ENCODE data around the gene ZMYM4.

The ZMYM4 gene

DNA sequence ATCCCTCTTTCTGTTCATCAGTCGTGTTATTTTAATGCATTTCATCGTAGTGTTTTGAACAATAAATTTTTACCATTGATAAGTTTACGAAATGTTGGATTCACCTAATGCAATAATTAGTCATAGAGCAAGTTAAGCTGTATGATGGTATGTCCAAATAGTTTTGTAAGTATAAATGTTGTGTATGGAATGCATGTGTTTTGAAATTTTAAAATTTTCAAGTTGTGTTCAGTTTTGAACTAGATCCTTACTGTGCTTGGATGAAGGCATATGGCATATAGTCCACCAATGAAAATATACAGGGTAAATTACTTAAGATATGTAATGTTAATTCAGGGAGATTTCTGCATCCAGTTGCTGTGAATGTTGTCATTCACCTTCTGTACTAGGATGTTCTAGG, 2.3 kb downstream of the ZMYM4 start:
- WGBS (ENCODE audit: insufficient coverage): 100% methylated on average over 2 of the region's 3 CpGs
- ChIA-PET CTCF (interaction anchor here (1.6 kb wide), 1 partner anchor 72 kb away, joined by 4 read pairs; no protein-coding TSS in a partner anchor), POLR2A (no interaction called here)
- Histone ChIP-seq H3K36me3 (ENCODE audit: control insufficient read depth in 4 of 4, insufficient read depth in 4 of 4, low read length in 3 of 4) (peaks cover 0 to 7% (median 2%) of the 10 kb centered on the region in 4 experiments), H3K4me3 (ENCODE audit: control insufficient read depth in 1 of 7, extremely low read depth in 1 of 7, insufficient read depth in 4 of 7, low read depth in 2 of 7, low read length in 6 of 7) (no peak overlapping the region), H3K27ac (ENCODE audit: insufficient read depth in 1 of 2, low read depth in 1 of 2, low read length in 2 of 2, poor library complexity in 1 of 2, severe bottlenecking in 2 of 2) (no peak overlapping the region), H3K27me3 (replicated peaks in 2 of 5; ENCODE audit: control insufficient read depth in 4 of 5, insufficient read depth in 5 of 5, low read length in 4 of 5) (no peaks in the 10 kb centered on the region), H3K9me3 (ENCODE audit: control extremely low read depth in 1 of 5, control insufficient read depth in 4 of 5, insufficient read depth in 2 of 5, low read depth in 1 of 5, low read length in 4 of 5) (no peaks in the 10 kb centered on the region), H3K4me1 (ENCODE audit: control extremely low read depth in 1 of 4, control insufficient read depth in 4 of 4, insufficient read depth in 4 of 4, low read length in 3 of 4) (peaks cover 6 to 19% (median 15%) of the 10 kb centered on the region in 4 experiments)
- DNase-seq: no peak

DNA sequence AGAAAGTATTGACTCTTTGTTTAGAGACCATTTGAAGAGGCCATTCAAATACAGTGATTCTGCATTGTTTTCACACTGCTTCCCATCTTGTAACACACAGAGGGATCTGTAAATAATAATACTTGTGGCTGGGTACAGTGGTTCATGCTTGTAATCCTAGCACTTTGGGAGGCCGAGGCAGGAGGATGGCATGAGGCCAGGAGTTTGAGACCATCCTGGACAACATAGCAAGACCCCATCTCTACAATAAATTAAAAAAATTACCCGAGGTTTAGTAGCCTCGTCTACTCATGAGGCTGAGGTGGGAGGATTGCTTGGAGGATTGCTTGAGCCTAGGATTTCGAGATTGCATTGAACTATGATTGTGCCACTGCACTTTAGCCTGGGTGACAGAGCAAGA, 5.7 kb downstream of the ZMYM4 start:
- peaks cover 0 to 5% (median 3%) of the 10 kb centered on the region in 5 experiments for H3K9me3 ChIP-seq (ENCODE audit: control extremely low read depth in 1 of 5, control insufficient read depth in 4 of 5, insufficient read depth in 2 of 5, low read depth in 1 of 5, low read length in 4 of 5)
- POLR2A ChIA-PET: no interaction called here
- CTCF ChIA-PET: no interaction called here
- H3K36me3 ChIP-seq (ENCODE audit: control insufficient read depth in 4 of 4, insufficient read depth in 4 of 4, low read length in 3 of 4): peaks cover 4 to 17% (median 11%) of the 10 kb centered on the region in 4 experiments
- no peaks in the 10 kb centered on the region for H3K27me3 ChIP-seq (replicated peaks in 2 of 5; ENCODE audit: control insufficient read depth in 4 of 5, insufficient read depth in 5 of 5, low read length in 4 of 5)
- H3K27ac ChIP-seq (ENCODE audit: insufficient read depth in 1 of 2, low read depth in 1 of 2, low read length in 2 of 2, poor library complexity in 1 of 2, severe bottlenecking in 2 of 2): no peak overlapping the region
- peaks cover 6 to 16% (median 13%) of the 10 kb centered on the region in 4 experiments for H3K4me1 ChIP-seq (ENCODE audit: control extremely low read depth in 1 of 4, control insufficient read depth in 4 of 4, insufficient read depth in 4 of 4, low read length in 3 of 4)
- no peak overlapping the region for H3K4me3 ChIP-seq (ENCODE audit: control insufficient read depth in 1 of 7, extremely low read depth in 1 of 7, insufficient read depth in 4 of 7, low read depth in 2 of 7, low read length in 6 of 7)
- no peak for DNase-seq
- WGBS (ENCODE audit: insufficient coverage): 100% methylated on average over 2 of the region's 4 CpGs

DNA sequence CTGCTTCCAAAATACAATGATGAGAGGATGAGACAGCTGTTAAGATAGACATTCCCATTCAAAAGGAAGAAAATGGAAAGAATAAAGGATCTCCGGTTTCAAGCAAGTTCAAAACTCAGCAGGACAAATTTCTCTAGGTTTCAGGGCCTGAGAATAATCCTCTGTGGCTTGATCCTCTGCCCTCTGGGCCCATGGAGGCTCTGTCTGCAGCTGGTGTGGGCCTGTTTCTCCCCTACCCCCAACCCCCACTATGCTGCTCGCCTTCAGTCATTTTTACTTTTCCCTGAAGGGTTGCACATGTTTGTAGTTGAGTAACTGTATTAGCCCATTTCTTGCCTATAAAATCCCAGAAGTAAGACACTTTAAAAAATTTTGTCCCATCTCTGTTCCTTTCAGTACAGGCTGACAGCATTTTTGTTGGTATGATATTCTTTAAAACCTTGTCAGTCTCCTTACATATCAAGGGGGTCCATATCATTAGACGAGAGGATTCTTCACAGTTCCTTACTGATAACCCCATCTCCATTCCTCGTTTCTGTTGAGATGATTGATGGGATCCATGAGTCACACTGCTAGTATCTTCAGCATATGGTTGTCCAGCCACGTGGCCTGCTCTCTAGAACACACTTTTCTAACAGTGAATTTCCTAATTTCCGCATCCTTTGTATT, 10.5 kb downstream of the ZMYM4 start:
- peaks cover 0 to 5% (median 4%) of the 10 kb centered on the region in 4 experiments for H3K4me1 ChIP-seq (ENCODE audit: control extremely low read depth in 1 of 4, control insufficient read depth in 4 of 4, insufficient read depth in 4 of 4, low read length in 3 of 4)
- H3K36me3 ChIP-seq (ENCODE audit: control insufficient read depth in 4 of 4, insufficient read depth in 4 of 4, low read length in 3 of 4): peaks cover 14 to 45% (median 27%) of the 10 kb centered on the region in 4 experiments
- H3K27ac ChIP-seq (ENCODE audit: insufficient read depth in 1 of 2, low read depth in 1 of 2, low read length in 2 of 2, poor library complexity in 1 of 2, severe bottlenecking in 2 of 2): no peak overlapping the region
- CTCF ChIA-PET: interaction anchor here (1.2 kb wide), 1 partner anchor 9 kb away, joined by 3 read pairs; no protein-coding TSS in a partner anchor
- peaks cover 0 to 32% (median 9%) of the 10 kb centered on the region in 5 experiments for H3K9me3 ChIP-seq (ENCODE audit: control extremely low read depth in 1 of 5, control insufficient read depth in 4 of 5, insufficient read depth in 2 of 5, low read depth in 1 of 5, low read length in 4 of 5)
- peak overlapping the region in 1 of 7 experiments; percentile 38 for H3K4me3 ChIP-seq (ENCODE audit: control insufficient read depth in 1 of 7, extremely low read depth in 1 of 7, insufficient read depth in 4 of 7, low read depth in 2 of 7, low read length in 6 of 7)
- 95% methylated on average over 5 of the region's 6 CpGs for WGBS (ENCODE audit: insufficient coverage)
- no peak for DNase-seq
- H3K27me3 ChIP-seq (replicated peaks in 2 of 5; ENCODE audit: control insufficient read depth in 4 of 5, insufficient read depth in 5 of 5, low read length in 4 of 5): no peaks in the 10 kb centered on the region
- POLR2A ChIA-PET: no interaction called here

DNA sequence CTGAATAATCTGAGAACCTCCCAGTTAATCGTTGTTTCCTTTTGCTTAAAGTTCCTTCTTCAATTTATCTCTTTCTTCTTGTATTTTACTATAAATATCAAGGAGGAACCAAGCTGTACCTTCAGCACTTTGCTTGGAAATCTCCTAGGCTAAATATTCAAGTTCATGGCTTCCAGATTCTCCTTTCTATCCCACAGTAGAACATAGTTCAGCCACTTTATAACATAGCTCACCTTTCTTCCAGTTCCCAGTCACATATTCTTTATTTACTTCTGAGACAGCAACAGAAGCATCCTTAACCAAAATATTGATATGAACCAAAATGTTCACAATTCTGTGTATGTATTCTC, 11.0 kb downstream of the ZMYM4 start:
- Histone ChIP-seq H3K9me3 (ENCODE audit: control extremely low read depth in 1 of 5, control insufficient read depth in 4 of 5, insufficient read depth in 2 of 5, low read depth in 1 of 5, low read length in 4 of 5) (peaks cover 0 to 34% (median 9%) of the 10 kb centered on the region in 5 experiments), H3K27ac (ENCODE audit: insufficient read depth in 1 of 2, low read depth in 1 of 2, low read length in 2 of 2, poor library complexity in 1 of 2, severe bottlenecking in 2 of 2) (no peak overlapping the region), H3K4me3 (ENCODE audit: control insufficient read depth in 1 of 7, extremely low read depth in 1 of 7, insufficient read depth in 4 of 7, low read depth in 2 of 7, low read length in 6 of 7) (no peak overlapping the region), H3K4me1 (ENCODE audit: control extremely low read depth in 1 of 4, control insufficient read depth in 4 of 4, insufficient read depth in 4 of 4, low read length in 3 of 4) (peaks cover 0 to 5% (median 4%) of the 10 kb centered on the region in 4 experiments), H3K27me3 (replicated peaks in 2 of 5; ENCODE audit: control insufficient read depth in 4 of 5, insufficient read depth in 5 of 5, low read length in 4 of 5) (no peaks in the 10 kb centered on the region), H3K36me3 (ENCODE audit: control insufficient read depth in 4 of 4, insufficient read depth in 4 of 4, low read length in 3 of 4) (peaks cover 15 to 44% (median 29%) of the 10 kb centered on the region in 4 experiments)
- no CpG with 5 or more reads among the region's 1 CpG for WGBS (ENCODE audit: insufficient coverage)
- CTCF ChIA-PET: no interaction called here
- no peak for DNase-seq
- POLR2A ChIA-PET: no interaction called here

DNA sequence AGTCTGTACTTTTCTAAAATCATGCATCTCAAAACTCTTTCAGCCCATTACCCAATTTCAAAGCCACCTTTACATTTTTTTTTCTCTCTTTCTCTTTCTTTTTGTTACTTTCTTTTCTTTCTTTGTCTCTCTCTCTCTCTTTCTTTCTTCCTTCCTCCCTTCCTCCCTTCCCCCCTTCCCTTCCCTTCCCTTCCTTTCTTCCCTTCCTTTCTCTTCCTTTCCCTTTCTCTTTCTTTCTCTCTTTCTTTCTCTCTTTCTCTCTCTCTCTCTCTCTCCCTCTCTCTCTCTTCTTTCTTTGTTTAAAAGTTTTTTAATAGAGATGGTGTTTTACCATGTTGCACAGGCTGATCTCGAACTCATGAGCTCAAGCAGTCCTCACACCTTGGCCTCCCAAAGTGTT, 11.5 kb downstream of the ZMYM4 start:
- peaks cover 0 to 5% (median 4%) of the 10 kb centered on the region in 4 experiments for H3K4me1 ChIP-seq (ENCODE audit: control extremely low read depth in 1 of 4, control insufficient read depth in 4 of 4, insufficient read depth in 4 of 4, low read length in 3 of 4)
- ChIA-PET CTCF (no interaction called here), POLR2A (no interaction called here)
- DNase-seq: no peak
- peaks cover 0 to 39% (median 9%) of the 10 kb centered on the region in 5 experiments for H3K9me3 ChIP-seq (ENCODE audit: control extremely low read depth in 1 of 5, control insufficient read depth in 4 of 5, insufficient read depth in 2 of 5, low read depth in 1 of 5, low read length in 4 of 5)
- H3K27ac ChIP-seq (ENCODE audit: insufficient read depth in 1 of 2, low read depth in 1 of 2, low read length in 2 of 2, poor library complexity in 1 of 2, severe bottlenecking in 2 of 2): no peak overlapping the region
- peaks cover 15 to 48% (median 30%) of the 10 kb centered on the region in 4 experiments for H3K36me3 ChIP-seq (ENCODE audit: control insufficient read depth in 4 of 4, insufficient read depth in 4 of 4, low read length in 3 of 4)
- no peaks in the 10 kb centered on the region for H3K27me3 ChIP-seq (replicated peaks in 2 of 5; ENCODE audit: control insufficient read depth in 4 of 5, insufficient read depth in 5 of 5, low read length in 4 of 5)
- no CpG with 5 or more reads among the region's 1 CpG for WGBS (ENCODE audit: insufficient coverage)
- H3K4me3 ChIP-seq (ENCODE audit: control insufficient read depth in 1 of 7, extremely low read depth in 1 of 7, insufficient read depth in 4 of 7, low read depth in 2 of 7, low read length in 6 of 7): no peak overlapping the region

DNA sequence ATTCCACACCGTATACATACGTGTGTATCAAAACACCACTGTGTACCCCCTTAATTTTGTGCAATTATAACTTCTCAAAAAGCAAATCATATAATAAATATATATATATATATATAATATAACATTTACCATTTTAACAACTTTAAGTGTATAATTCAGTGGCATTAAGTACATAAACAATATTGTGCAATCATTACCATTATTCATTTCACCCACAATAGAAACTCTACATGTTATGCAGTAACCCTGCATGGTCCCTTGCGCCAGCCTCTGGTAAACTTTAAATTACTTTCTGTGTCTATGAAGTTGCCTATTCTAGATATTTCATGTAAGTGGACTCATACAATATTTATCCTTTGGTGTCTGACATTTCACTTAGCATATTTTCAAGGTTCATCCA, 13.1 kb downstream of the ZMYM4 start:
- WGBS (ENCODE audit: insufficient coverage): no CpG with 5 or more reads among the region's 3 CpGs
- no peak for DNase-seq
- peaks cover 15 to 49% (median 30%) of the 10 kb centered on the region in 4 experiments for H3K36me3 ChIP-seq (ENCODE audit: control insufficient read depth in 4 of 4, insufficient read depth in 4 of 4, low read length in 3 of 4)
- ChIA-PET CTCF (no interaction called here), POLR2A (no interaction called here)
- peaks cover 0 to under 1% (median 0%) of the 10 kb centered on the region in 4 experiments for H3K4me1 ChIP-seq (ENCODE audit: control extremely low read depth in 1 of 4, control insufficient read depth in 4 of 4, insufficient read depth in 4 of 4, low read length in 3 of 4)
- peaks cover 0 to 39% (median 9%) of the 10 kb centered on the region in 5 experiments for H3K9me3 ChIP-seq (ENCODE audit: control extremely low read depth in 1 of 5, control insufficient read depth in 4 of 5, insufficient read depth in 2 of 5, low read depth in 1 of 5, low read length in 4 of 5)
- no peaks in the 10 kb centered on the region for H3K27me3 ChIP-seq (replicated peaks in 2 of 5; ENCODE audit: control insufficient read depth in 4 of 5, insufficient read depth in 5 of 5, low read length in 4 of 5)
- no peak overlapping the region for H3K4me3 ChIP-seq (ENCODE audit: control insufficient read depth in 1 of 7, extremely low read depth in 1 of 7, insufficient read depth in 4 of 7, low read depth in 2 of 7, low read length in 6 of 7)
- H3K27ac ChIP-seq (ENCODE audit: insufficient read depth in 1 of 2, low read depth in 1 of 2, low read length in 2 of 2, poor library complexity in 1 of 2, severe bottlenecking in 2 of 2): no peak overlapping the region

DNA sequence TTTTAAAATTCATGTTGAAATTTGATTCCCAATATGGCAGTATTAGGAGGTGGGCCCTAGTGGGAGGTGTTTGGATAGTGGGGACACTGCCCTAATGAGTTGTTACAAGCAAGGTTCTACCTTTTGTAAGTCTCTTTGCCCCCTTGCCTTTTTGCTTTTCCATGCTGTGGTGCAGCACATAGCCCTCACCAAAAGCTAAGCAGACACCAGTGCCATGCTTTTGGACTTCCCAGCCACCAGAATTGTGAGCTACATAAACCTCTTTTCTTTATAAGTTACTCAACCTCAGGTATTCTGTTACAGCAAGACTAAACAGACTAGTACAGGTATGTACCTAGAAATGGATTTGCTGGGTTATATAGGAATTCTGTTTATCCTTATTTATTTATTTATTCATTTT, 13.7 kb downstream of the ZMYM4 start:
- CTCF ChIA-PET: no interaction called here
- H3K27ac ChIP-seq (ENCODE audit: insufficient read depth in 1 of 2, low read depth in 1 of 2, low read length in 2 of 2, poor library complexity in 1 of 2, severe bottlenecking in 2 of 2): no peak overlapping the region
- no peaks in the 10 kb centered on the region for H3K27me3 ChIP-seq (replicated peaks in 2 of 5; ENCODE audit: control insufficient read depth in 4 of 5, insufficient read depth in 5 of 5, low read length in 4 of 5)
- peaks cover 15 to 49% (median 30%) of the 10 kb centered on the region in 4 experiments for H3K36me3 ChIP-seq (ENCODE audit: control insufficient read depth in 4 of 4, insufficient read depth in 4 of 4, low read length in 3 of 4)
- H3K9me3 ChIP-seq (ENCODE audit: control extremely low read depth in 1 of 5, control insufficient read depth in 4 of 5, insufficient read depth in 2 of 5, low read depth in 1 of 5, low read length in 4 of 5): peaks cover 0 to 39% (median 9%) of the 10 kb centered on the region in 5 experiments
- POLR2A ChIA-PET: no interaction called here
- H3K4me3 ChIP-seq (ENCODE audit: control insufficient read depth in 1 of 7, extremely low read depth in 1 of 7, insufficient read depth in 4 of 7, low read depth in 2 of 7, low read length in 6 of 7): no peak overlapping the region
- no peak for DNase-seq
- no peaks in the 10 kb centered on the region for H3K4me1 ChIP-seq (ENCODE audit: control extremely low read depth in 1 of 4, control insufficient read depth in 4 of 4, insufficient read depth in 4 of 4, low read length in 3 of 4)

Data from common myeloid progenitor, CD34-positive (primary cell).